NT2/D1 (cell line): Measurements from ENCODE around the gene HS2ST1.
"Not testable (repeated sequence)": the region's sequence is repeated elsewhere in the genome, so short reads cannot be mapped to it uniquely, and the experiment has no call there.

ENCODE experiments used
- SUZ12 ChIP-seq: IDR thresholded peaks from 2 replicates; pipeline ENCODE4 v1.6.1; 2011; ENCODE audit not compliant: insufficient read length, insufficient read depth; ENCODE audit errors: extremely low read depth
- YY1 ChIP-seq: IDR thresholded peaks from 2 replicates; pipeline ENCODE4 v1.6.1; 2011; ENCODE audit not compliant: insufficient read length, insufficient read depth
- ZNF274 ChIP-seq: IDR thresholded peaks from 2 replicates; pipeline ENCODE4 v1.6.1; 2011; ENCODE audit warnings: mild to moderate bottlenecking, low read depth, low read length

GRCh38 chr1:86983677-86984076, 69.2 kb downstream of the HS2ST1 start:
- not testable (repeated sequence) for TF ChIP-seq YY1, SUZ12, ZNF274
